Chondrocyte (in vitro differentiated cells): ENCODE results near the gene TSPAN7. TPM values are rescaled to one million over a fixed set of nuclear protein-coding genes. Genes with fewer than 3 reads are reported as not detected.

ENCODE experiments used
- DNase-seq: peaks from one replicate; pipeline ENCODE4 v3.0.0; 2021; ENCODE audit warnings: mixed read lengths, low spot score
- H3K27ac Mint-ChIP-seq: one replicate; pipeline ENCODE4 v1.8.0; 2021; ENCODE audit warnings: mild to moderate bottlenecking, moderate library complexity, mixed read lengths; ENCODE audit not compliant: unreplicated experiment
- H3K27me3 Mint-ChIP-seq: 2 replicates; pipeline ENCODE4 v1.8.0; 2021; ENCODE audit warnings: low read depth, mixed read lengths
- H3K36me3 Mint-ChIP-seq: 2 replicates; pipeline ENCODE4 v1.8.0; 2021; ENCODE audit warnings: low read depth, mixed read lengths
- H3K4me1 Mint-ChIP-seq: 2 replicates; pipeline ENCODE4 v1.8.0; 2021; ENCODE audit warnings: low read depth, mild to moderate bottlenecking, mixed read lengths
- H3K4me3 Mint-ChIP-seq: one replicate; pipeline ENCODE4 v1.8.0; 2021; ENCODE audit warnings: mild to moderate bottlenecking, moderate library complexity, mixed read lengths; ENCODE audit not compliant: unreplicated experiment
- H3K9me3 Mint-ChIP-seq: 2 replicates; pipeline ENCODE4 v1.8.0; 2021; ENCODE audit warnings: low read depth, mixed read lengths
- total RNA-seq: library from RNA; stranded (reverse); gene quantifications from 3 replicates; pipeline ENCODE4 v1.2.1, GENCODE V29; 2021
- TF ChIP-seq, protein P1 (sequence below): fragments of 200-600 bp; sonication (generic); IDR thresholded peaks from 2 replicates; pipeline ENCODE4 v1.5.0; 2021; ENCODE audit warnings: antibody characterized with exemption, mild to moderate bottlenecking, moderate library complexity

The TSPAN7 gene
- total RNA-seq, 1 donor from 2014 or later: not detected

DNA sequence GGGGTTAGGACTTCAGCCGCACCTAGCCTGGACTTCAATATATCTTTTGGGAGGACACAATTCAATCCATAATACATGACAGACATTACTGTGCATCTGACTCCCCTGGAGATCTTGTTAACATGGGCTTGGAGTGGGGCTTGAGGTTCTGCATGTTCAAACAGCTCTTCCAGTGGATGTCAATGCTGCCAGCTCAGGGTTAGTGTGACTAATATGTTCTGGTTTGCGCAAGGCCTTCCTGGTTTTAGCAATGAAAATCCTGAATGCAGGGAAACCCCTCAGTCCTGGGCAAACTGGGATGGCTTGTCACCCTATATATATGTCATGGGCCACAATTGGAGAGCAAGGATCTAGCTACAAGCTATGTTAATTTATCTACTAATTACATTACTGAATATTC, 2.7 kb upstream of the TSPAN7 start:
- TF ChIP-seq, protein P1, sequence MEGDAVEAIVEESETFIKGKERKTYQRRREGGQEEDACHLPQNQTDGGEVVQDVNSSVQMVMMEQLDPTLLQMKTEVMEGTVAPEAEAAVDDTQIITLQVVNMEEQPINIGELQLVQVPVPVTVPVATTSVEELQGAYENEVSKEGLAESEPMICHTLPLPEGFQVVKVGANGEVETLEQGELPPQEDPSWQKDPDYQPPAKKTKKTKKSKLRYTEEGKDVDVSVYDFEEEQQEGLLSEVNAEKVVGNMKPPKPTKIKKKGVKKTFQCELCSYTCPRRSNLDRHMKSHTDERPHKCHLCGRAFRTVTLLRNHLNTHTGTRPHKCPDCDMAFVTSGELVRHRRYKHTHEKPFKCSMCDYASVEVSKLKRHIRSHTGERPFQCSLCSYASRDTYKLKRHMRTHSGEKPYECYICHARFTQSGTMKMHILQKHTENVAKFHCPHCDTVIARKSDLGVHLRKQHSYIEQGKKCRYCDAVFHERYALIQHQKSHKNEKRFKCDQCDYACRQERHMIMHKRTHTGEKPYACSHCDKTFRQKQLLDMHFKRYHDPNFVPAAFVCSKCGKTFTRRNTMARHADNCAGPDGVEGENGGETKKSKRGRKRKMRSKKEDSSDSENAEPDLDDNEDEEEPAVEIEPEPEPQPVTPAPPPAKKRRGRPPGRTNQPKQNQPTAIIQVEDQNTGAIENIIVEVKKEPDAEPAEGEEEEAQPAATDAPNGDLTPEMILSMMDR: no peak
- H3K9me3 Mint-ChIP-seq: peaks cover 3% of the 10 kb centered on the region
- peaks cover 7% of the 10 kb centered on the region for H3K4me1 Mint-ChIP-seq
- no peak overlapping the region for H3K4me3 Mint-ChIP-seq
- DNase-seq: no peak
- no peaks in the 10 kb centered on the region for H3K36me3 Mint-ChIP-seq
- peaks cover 5% of the 10 kb centered on the region for H3K27me3 Mint-ChIP-seq
- no peak overlapping the region for H3K27ac Mint-ChIP-seq

DNA sequence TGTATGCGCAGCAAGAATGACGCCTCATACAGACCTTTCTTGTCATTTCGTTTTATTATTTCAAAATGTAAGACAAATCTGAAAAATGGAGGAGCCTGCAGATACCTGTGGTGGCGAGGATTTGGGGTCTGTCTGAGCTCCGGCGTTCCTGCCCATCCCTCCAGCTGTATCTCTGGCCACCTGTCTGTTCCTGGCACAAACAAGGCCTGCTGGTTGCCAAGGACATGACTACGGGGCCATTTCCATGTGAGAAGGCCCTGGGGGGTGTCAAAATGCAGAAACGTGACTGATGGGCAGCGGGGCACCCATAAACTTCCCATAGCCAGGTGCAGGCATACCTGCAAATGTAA, 591 bp upstream of the TSPAN7 start:
- no peak overlapping the region for H3K27ac Mint-ChIP-seq
- H3K36me3 Mint-ChIP-seq: no peaks in the 10 kb centered on the region
- peak overlapping the region; percentile 59 for H3K4me3 Mint-ChIP-seq

DNA sequence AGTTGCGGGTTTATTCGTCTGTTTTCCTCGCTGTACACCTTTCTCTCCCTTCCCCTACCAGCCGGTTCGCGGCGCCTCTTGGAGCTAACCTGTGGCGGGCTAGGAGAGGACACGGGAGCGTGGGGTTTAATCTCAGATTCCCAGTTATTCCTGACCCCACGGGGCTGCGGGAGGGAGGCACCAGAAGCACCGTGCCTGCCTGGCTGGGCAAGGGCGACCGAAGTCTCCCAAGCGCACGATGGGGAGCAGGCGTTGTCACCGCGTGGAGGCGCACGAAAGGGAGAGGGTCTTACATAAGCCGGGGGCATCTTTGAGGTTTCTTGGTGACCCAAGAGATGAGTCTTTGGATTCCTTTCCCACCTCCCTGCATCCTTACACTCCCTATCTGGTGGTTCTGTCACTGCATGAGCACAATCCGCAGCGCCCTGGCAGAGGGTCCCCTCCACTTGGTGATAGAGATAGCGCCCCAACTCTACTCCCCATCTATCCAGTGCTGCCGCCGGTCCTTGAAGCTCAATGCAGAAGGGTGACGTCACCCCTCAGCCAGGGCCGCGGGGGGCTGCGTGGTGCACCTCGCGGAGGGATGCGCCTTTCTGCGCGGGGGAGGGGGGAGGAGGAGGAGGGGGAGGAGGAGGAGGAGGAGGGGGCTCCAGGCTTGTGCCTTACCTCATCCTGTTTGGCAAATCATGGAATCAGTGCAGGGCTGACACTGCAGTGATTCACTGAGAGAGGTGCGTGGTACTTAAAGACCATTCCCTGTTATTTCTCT, 793 bp downstream of the TSPAN7 start:
- peak; percentile 80 for DNase-seq
- Mint-ChIP-seq H3K36me3 (no peaks in the 10 kb centered on the region), H3K9me3 (peaks cover 3% of the 10 kb centered on the region), H3K4me3 (peak overlapping the region; percentile 76), H3K4me1 (peaks cover 7% of the 10 kb centered on the region), H3K27ac (no peak overlapping the region), H3K27me3 (peaks cover 4% of the 10 kb centered on the region)
- TF ChIP-seq, protein P1: no peak

More for the DNA sequence above, 591 bp upstream of the TSPAN7 start:
- peaks cover 3% of the 10 kb centered on the region for H3K9me3 Mint-ChIP-seq
- peaks cover 7% of the 10 kb centered on the region for H3K4me1 Mint-ChIP-seq
- peaks cover 4% of the 10 kb centered on the region for H3K27me3 Mint-ChIP-seq
- DNase-seq: no peak
- TF ChIP-seq, protein P1: no peak

DNA sequence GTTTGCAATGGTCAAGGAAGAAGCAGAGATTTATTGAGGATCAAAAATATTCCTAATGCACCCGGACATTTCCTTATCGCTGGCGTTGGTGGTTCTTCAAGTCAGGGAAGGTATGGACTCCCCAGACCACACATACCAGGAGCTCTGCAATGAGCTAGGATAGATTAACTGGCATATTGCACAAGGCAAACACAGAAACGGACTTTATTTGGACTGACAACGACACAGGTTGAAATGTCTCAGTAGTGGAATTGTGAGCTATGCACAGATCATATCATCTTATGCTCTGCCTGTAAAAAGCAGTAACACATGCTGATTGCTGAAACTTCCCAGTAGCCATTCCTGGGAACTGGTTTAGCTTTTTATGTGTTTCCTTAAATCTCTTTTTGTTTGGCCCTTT, 1.7 kb downstream of the TSPAN7 start:
- H3K9me3 Mint-ChIP-seq: peaks cover 3% of the 10 kb centered on the region
- H3K36me3 Mint-ChIP-seq: no peaks in the 10 kb centered on the region
- peaks cover 7% of the 10 kb centered on the region for H3K4me1 Mint-ChIP-seq
- no peak overlapping the region for H3K4me3 Mint-ChIP-seq
- no peak for DNase-seq
- H3K27me3 Mint-ChIP-seq: peaks cover 8% of the 10 kb centered on the region
- H3K27ac Mint-ChIP-seq: no peak overlapping the region
- TF ChIP-seq, protein P1: no peak

DNA sequence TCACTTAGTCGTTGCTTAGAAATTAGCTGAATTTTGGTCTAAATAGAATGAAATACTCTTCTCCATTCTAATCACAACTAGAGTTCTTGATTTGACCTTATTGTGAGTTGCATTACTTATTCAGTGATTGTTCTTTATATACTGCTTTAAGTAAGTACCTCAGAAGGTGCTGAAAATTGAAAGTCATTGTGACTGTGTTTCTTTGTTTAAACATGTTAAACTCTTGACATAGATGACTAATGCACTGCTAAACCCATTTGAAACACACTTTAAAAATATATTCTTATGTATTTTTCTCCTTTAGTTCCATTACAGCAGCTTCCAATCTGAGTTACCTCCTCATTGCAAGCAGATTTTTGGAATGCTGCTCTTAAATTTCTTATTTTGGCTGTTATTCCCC, 9.1 kb downstream of the TSPAN7 start:
- TF ChIP-seq, protein P1: no peak
- Mint-ChIP-seq H3K36me3 (no peaks in the 10 kb centered on the region), H3K4me3 (no peak overlapping the region), H3K27me3 (peaks cover 11% of the 10 kb centered on the region), H3K9me3 (peaks cover 4% of the 10 kb centered on the region), H3K27ac (no peak overlapping the region), H3K4me1 (no peaks in the 10 kb centered on the region)
- DNase-seq: no peak
